HepG2 (cell line): ENCODE data around the gene SLC2A2. TPM values are rescaled to one million over a fixed set of nuclear protein-coding genes. Genes with fewer than 3 reads are reported as not detected.

Source experiments
- BATF2 ChIP-seq: sonication (generic); formaldehyde crosslinking; IDR thresholded peaks from 2 replicates; pipeline ENCODE4 v1.8.0; 2022; ENCODE audit warnings: mild to moderate bottlenecking, missing genetic modification reagents, moderate library complexity
- FOXP4 ChIP-seq: sonication (generic); formaldehyde crosslinking; IDR thresholded peaks from 2 replicates; pipeline ENCODE4 v1.4.0; 2020; ENCODE audit warnings: missing genetic modification reagents
- HNF4G ChIP-seq, 2 experiments: sonication (generic) in 1 of 2; formaldehyde crosslinking in 1 of 2; IDR thresholded peaks; 2 replicates each; pipeline versions ENCODE4 v1.4.0 to v1.6.1; 2011 to 2020; ENCODE audit warnings: borderline replicate concordance in 2 of 2, low read depth in 2 of 2, mild to moderate bottlenecking in 2 of 2, low read length in 1 of 2, missing genetic modification reagents in 1 of 2, moderate library complexity in 1 of 2
- KDM3A ChIP-seq: IDR thresholded peaks from 2 replicates; pipeline ENCODE4 v1.6.1; 2018; ENCODE audit warnings: low read depth, missing compliant biosample characterization
- MZF1 ChIP-seq: sonication (generic); formaldehyde crosslinking; IDR thresholded peaks from 2 replicates; pipeline ENCODE4 v1.8.1; 2023; ENCODE audit warnings: mild to moderate bottlenecking, missing genetic modification reagents, borderline replicate concordance
- NR3C1 ChIP-seq: sonication (generic); formaldehyde crosslinking; IDR thresholded peaks from 2 replicates; pipeline ENCODE4 v1.4.0; 2020; ENCODE audit warnings: missing genetic modification reagents
- RBM39 ChIP-seq: fragments of 200-400 bp; formaldehyde crosslinking; IDR thresholded peaks from one replicate; pipeline ENCODE4 v1.6.1; 2018; ENCODE audit warnings: antibody characterized with exemption, mild to moderate bottlenecking, low read depth, low read length; ENCODE audit not compliant: poor library complexity, severe bottlenecking
- RELA ChIP-seq: sonication (generic); formaldehyde crosslinking; IDR thresholded peaks from 2 replicates; pipeline ENCODE4 v1.4.0; 2020; ENCODE audit warnings: missing genetic modification reagents
- SCMH1 ChIP-seq: sonication (generic); formaldehyde crosslinking; IDR thresholded peaks from 2 replicates; pipeline ENCODE4 v1.9.0; 2021; ENCODE audit warnings: missing genetic modification reagents, mild to moderate bottlenecking, borderline replicate concordance
- TEAD3 ChIP-seq: optimal IDR thresholded peaks from 2 replicates; pipeline ENCODE3; 2016; ENCODE audit warnings: borderline replicate concordance
- U2AF2 ChIP-seq: fragments of 200-400 bp; formaldehyde crosslinking; IDR thresholded peaks from 2 replicates; pipeline ENCODE4 v1.6.1; 2017; ENCODE audit warnings: low read depth, mild to moderate bottlenecking, low read length
- ZNF432 ChIP-seq: sonication (generic); formaldehyde crosslinking; IDR thresholded peaks from 2 replicates; pipeline ENCODE4 v1.5.0; 2020; ENCODE audit warnings: missing genetic modification reagents, mild to moderate bottlenecking, borderline replicate concordance
- ZNF468 ChIP-seq: sonication (generic); formaldehyde crosslinking; IDR thresholded peaks from 2 replicates; pipeline ENCODE4 v1.8.0; 2022; ENCODE audit warnings: mild to moderate bottlenecking, moderate library complexity, missing genetic modification reagents
- ZSCAN31 ChIP-seq: sonication (generic); formaldehyde crosslinking; IDR thresholded peaks from 2 replicates; pipeline ENCODE4 v1.5.0; 2020; ENCODE audit warnings: low read depth, mild to moderate bottlenecking, missing genetic modification reagents
- polyA plus RNA-seq, 8 experiments: library from polyadenylated mRNA; depleted of rRNA in 3 of 8; stranded (reverse) in 7 of 8; unstranded in 1 of 8; fragments of >200 nt; fragmentation: Illumina TruSeq in 4 of 8; extraction: Trizol in 4 of 8; gene quantifications; 2 replicates each; pipeline versions ENCODE4 v1.2.1 to v1.2.3, GENCODE V29; 2011 to 2016; ENCODE audit warnings: low read depth in 4 of 8, missing spikeins in 1 of 8, mixed read lengths in 1 of 8; ENCODE audit not compliant: insufficient read depth in 1 of 8
- total RNA-seq, 5 experiments: library from RNA; depleted of rRNA; stranded (reverse); fragments of >200 nt; fragmentation: Illumina TruSeq; extraction: Trizol; gene quantifications; 2 replicates each; pipeline ENCODE4 v1.2.3, GENCODE V29; 2016; ENCODE audit warnings: low read depth in 1 of 5
- TF ChIP-seq, protein P1 (sequence below): IDR thresholded peaks from 2 replicates; pipeline ENCODE4 v1.6.1; 2016; ENCODE audit warnings: low read depth, missing genetic modification reagents, missing compliant biosample characterization
- TF ChIP-seq, protein P2 (sequence below), 2 experiments: fragments of 450-650 bp in 1 of 2; sonication (generic) in 1 of 2; formaldehyde crosslinking; IDR thresholded peaks; 2 replicates each; pipeline versions ENCODE4 v1.5.0 to v1.8.0; 2020 to 2022; ENCODE audit warnings: mild to moderate bottlenecking in 1 of 2, missing genetic modification reagents in 1 of 2
- TF ChIP-seq, protein P3 (sequence below): sonication (generic); formaldehyde crosslinking; IDR thresholded peaks from 2 replicates; pipeline ENCODE4 v1.4.0; 2020; ENCODE audit warnings: mild to moderate bottlenecking, missing genetic modification reagents

SLC2A2 gene
- total and polyA plus RNA-seq, 2 of the 13 experiments (the other 11 are each of a cell fraction or from before 2014, with no cell fraction given), result 19.5 to 23.2 TPM

DNA sequence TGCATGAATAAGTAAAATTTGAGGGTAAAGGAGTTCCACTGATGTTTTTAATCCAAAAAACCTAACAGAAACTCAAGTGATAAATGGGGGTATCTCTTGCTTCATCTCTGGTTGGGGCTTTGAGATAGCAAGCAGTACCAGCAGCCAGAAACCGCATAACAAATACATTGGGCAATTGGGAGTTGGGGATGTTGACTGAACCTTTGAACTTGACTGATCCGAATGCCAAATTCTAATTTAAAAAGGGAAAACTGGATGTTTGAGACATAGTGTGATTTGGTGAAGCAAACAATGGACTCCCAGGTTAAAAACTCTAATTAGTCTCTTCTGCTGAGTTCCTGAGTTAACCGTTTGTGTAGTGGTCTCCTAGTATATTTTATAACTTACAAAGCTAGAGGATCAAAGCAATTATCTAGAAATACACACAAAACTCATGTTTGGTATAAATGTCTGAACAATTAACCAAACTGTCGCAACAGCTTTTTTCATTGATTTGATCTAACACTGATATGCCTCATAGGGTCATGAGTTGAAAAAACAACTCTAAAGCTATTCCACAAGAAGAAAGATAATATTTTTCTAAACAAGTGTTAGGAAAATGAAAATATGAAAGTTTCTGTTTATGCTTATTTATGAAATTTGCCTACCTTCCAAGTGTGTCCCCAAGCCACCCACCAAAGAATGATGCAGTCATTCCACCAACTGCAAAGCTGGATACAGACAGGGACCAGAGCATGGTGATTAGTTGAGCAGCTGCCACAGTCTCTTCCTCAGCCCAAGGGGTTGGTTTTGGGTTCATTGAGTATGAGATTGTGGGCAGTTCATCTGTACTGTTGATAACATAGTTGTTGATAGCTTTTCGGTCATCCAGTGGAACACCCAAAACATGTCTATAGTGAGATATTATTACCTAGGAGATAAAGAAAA lies 12.4 kb downstream of the SLC2A2 start (continued):
- TF ChIP-seq, protein P1, sequence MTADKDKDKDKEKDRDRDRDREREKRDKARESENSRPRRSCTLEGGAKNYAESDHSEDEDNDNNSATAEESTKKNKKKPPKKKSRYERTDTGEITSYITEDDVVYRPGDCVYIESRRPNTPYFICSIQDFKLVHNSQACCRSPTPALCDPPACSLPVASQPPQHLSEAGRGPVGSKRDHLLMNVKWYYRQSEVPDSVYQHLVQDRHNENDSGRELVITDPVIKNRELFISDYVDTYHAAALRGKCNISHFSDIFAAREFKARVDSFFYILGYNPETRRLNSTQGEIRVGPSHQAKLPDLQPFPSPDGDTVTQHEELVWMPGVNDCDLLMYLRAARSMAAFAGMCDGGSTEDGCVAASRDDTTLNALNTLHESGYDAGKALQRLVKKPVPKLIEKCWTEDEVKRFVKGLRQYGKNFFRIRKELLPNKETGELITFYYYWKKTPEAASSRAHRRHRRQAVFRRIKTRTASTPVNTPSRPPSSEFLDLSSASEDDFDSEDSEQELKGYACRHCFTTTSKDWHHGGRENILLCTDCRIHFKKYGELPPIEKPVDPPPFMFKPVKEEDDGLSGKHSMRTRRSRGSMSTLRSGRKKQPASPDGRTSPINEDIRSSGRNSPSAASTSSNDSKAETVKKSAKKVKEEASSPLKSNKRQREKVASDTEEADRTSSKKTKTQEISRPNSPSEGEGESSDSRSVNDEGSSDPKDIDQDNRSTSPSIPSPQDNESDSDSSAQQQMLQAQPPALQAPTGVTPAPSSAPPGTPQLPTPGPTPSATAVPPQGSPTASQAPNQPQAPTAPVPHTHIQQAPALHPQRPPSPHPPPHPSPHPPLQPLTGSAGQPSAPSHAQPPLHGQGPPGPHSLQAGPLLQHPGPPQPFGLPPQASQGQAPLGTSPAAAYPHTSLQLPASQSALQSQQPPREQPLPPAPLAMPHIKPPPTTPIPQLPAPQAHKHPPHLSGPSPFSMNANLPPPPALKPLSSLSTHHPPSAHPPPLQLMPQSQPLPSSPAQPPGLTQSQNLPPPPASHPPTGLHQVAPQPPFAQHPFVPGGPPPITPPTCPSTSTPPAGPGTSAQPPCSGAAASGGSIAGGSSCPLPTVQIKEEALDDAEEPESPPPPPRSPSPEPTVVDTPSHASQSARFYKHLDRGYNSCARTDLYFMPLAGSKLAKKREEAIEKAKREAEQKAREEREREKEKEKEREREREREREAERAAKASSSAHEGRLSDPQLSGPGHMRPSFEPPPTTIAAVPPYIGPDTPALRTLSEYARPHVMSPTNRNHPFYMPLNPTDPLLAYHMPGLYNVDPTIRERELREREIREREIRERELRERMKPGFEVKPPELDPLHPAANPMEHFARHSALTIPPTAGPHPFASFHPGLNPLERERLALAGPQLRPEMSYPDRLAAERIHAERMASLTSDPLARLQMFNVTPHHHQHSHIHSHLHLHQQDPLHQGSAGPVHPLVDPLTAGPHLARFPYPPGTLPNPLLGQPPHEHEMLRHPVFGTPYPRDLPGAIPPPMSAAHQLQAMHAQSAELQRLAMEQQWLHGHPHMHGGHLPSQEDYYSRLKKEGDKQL (CRISPR knock-in tag), result peak; percentile 93
- TF ChIP-seq NR3C1 (no peak), ZSCAN31 (CRISPR knock-in tag) (no peak), U2AF2 (no peak), KDM3A (peak; percentile 30; the same call in 1 of the 2 replicates), MZF1 (CRISPR knock-in tag) (no peak), SCMH1 (no peak), ZNF468 (CRISPR knock-in tag) (no peak), RBM39 (no peak), RELA (CRISPR knock-in tag) (no peak), TEAD3 (CRISPR knock-in tag) (peak; percentile 85), ZNF432 (no peak), BATF2 (no peak), FOXP4 (CRISPR knock-in tag) (peak; percentile 98), HNF4G (IDR thresholded peaks at IDR 0.05; ENCODE audit: borderline replicate concordance, low read depth, low read length) (peak; percentile 95), HNF4G (CRISPR knock-in tag; IDR thresholded peaks at IDR 0.05; ENCODE audit: borderline replicate concordance, low read depth) (no peak; the same call in 1 of the 2 replicates)
- TF ChIP-seq, protein P2, sequence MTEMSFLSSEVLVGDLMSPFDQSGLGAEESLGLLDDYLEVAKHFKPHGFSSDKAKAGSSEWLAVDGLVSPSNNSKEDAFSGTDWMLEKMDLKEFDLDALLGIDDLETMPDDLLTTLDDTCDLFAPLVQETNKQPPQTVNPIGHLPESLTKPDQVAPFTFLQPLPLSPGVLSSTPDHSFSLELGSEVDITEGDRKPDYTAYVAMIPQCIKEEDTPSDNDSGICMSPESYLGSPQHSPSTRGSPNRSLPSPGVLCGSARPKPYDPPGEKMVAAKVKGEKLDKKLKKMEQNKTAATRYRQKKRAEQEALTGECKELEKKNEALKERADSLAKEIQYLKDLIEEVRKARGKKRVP (CRISPR knock-in tag; IDR thresholded peaks at IDR 0.05), result peak in 1 of 2 experiments; percentile 60; a peak in 1 of 4 replicates
- TF ChIP-seq, protein P3, sequence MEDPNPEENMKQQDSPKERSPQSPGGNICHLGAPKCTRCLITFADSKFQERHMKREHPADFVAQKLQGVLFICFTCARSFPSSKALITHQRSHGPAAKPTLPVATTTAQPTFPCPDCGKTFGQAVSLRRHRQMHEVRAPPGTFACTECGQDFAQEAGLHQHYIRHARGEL (CRISPR knock-in tag), result no peak
